Measurements from ENCODE around the gene AMOT.

AMOT gene

GRCh38 chrX:112837531-112837930, 3.1 kb downstream of the AMOT start:
- Histone ChIP-seq H3K9ac (ENCODE audit: low read length) (no peak overlapping the region), H3K4me1 (ENCODE audit: control insufficient read depth, insufficient read depth, low read length) (no peaks in the 10 kb centered on the region), H3K36me3 (ENCODE audit: control insufficient read depth, insufficient read depth, low read length, severe bottlenecking) (no peaks in the 10 kb centered on the region), H3K9me3 (ENCODE audit: control insufficient read depth, low read length) (peaks cover 9% of the 10 kb centered on the region), H3K27me3 (replicated peaks; ENCODE audit: control insufficient read depth, insufficient read depth, low read length) (peaks cover 28% of the 10 kb centered on the region), H3K4me3 (ENCODE audit: low read length) (no peak overlapping the region)
- no peak for DNase-seq (ENCODE audit: low read depth)

GRCh38 chrX:112835019-112835418, 5.6 kb downstream of the AMOT start:
- Histone ChIP-seq H3K9ac (ENCODE audit: low read length) (no peak overlapping the region), H3K4me1 (ENCODE audit: control insufficient read depth, insufficient read depth, low read length) (peaks cover 3% of the 10 kb centered on the region), H3K4me3 (ENCODE audit: low read length) (no peak overlapping the region), H3K9me3 (ENCODE audit: control insufficient read depth, low read length) (peaks cover 9% of the 10 kb centered on the region), H3K27me3 (replicated peaks; ENCODE audit: control insufficient read depth, insufficient read depth, low read length) (peaks cover 43% of the 10 kb centered on the region), H3K36me3 (ENCODE audit: control insufficient read depth, insufficient read depth, low read length, severe bottlenecking) (no peaks in the 10 kb centered on the region)
- DNase-seq (ENCODE audit: low read depth), result no peak

GRCh38 chrX:112834031-112834845, 6.4 kb downstream of the AMOT start:
- Histone ChIP-seq H3K9me3 (ENCODE audit: control insufficient read depth, low read length) (peaks cover 6% of the 10 kb centered on the region), H3K36me3 (ENCODE audit: control insufficient read depth, insufficient read depth, low read length, severe bottlenecking) (no peaks in the 10 kb centered on the region), H3K27me3 (replicated peaks; ENCODE audit: control insufficient read depth, insufficient read depth, low read length) (peaks cover 37% of the 10 kb centered on the region), H3K4me3 (ENCODE audit: low read length) (no peak overlapping the region), H3K4me1 (ENCODE audit: control insufficient read depth, insufficient read depth, low read length) (peaks cover 3% of the 10 kb centered on the region), H3K9ac (ENCODE audit: low read length) (no peak overlapping the region)
- peak; percentile 86 for DNase-seq (ENCODE audit: low read depth)

- Histone ChIP-seq H3K27me3 (replicated peaks; ENCODE audit: control insufficient read depth, insufficient read depth, low read length) (peaks cover 31% of the 10 kb centered on the region), H3K9me3 (ENCODE audit: control insufficient read depth, low read length) (peaks cover 3% of the 10 kb centered on the region), H3K9ac (ENCODE audit: low read length) (no peak overlapping the region), H3K4me1 (ENCODE audit: control insufficient read depth, insufficient read depth, low read length) (peaks cover 3% of the 10 kb centered on the region), H3K36me3 (ENCODE audit: control insufficient read depth, insufficient read depth, low read length, severe bottlenecking) (no peaks in the 10 kb centered on the region), H3K4me3 (ENCODE audit: low read length) (no peak overlapping the region)
- DNase-seq (ENCODE audit: low read depth), result no peak
Measured at GRCh38 chrX:112832481-112833095, 8.0 kb downstream of the AMOT start.

- Histone ChIP-seq H3K4me3 (ENCODE audit: low read length) (no peak overlapping the region), H3K36me3 (ENCODE audit: control insufficient read depth, insufficient read depth, low read length, severe bottlenecking) (no peaks in the 10 kb centered on the region), H3K9ac (ENCODE audit: low read length) (no peak overlapping the region), H3K9me3 (ENCODE audit: control insufficient read depth, low read length) (peaks cover 3% of the 10 kb centered on the region), H3K4me1 (ENCODE audit: control insufficient read depth, insufficient read depth, low read length) (peaks cover 3% of the 10 kb centered on the region), H3K27me3 (replicated peaks; ENCODE audit: control insufficient read depth, insufficient read depth, low read length) (peaks cover 35% of the 10 kb centered on the region)
- no peak for DNase-seq (ENCODE audit: low read depth)
Measured at GRCh38 chrX:112830540-112830939, 10.1 kb downstream of the AMOT start.

- no peak for DNase-seq (ENCODE audit: low read depth)
- H3K27me3 ChIP-seq (replicated peaks; ENCODE audit: control insufficient read depth, insufficient read depth, low read length), result peaks cover 44% of the 10 kb centered on the region
- H3K36me3 ChIP-seq (ENCODE audit: control insufficient read depth, insufficient read depth, low read length, severe bottlenecking), result no peaks in the 10 kb centered on the region
Measured at GRCh38 chrX:112827292-112827903, 13.2 kb downstream of the AMOT start.

GRCh38 chrX:112826023-112826422, 14.6 kb downstream of the AMOT start:
- Histone ChIP-seq H3K9me3 (ENCODE audit: control insufficient read depth, low read length) (peaks cover 3% of the 10 kb centered on the region), H3K36me3 (ENCODE audit: control insufficient read depth, insufficient read depth, low read length, severe bottlenecking) (no peaks in the 10 kb centered on the region), H3K4me1 (ENCODE audit: control insufficient read depth, insufficient read depth, low read length) (no peaks in the 10 kb centered on the region), H3K4me3 (ENCODE audit: low read length) (no peak overlapping the region), H3K9ac (ENCODE audit: low read length) (no peak overlapping the region), H3K27me3 (replicated peaks; ENCODE audit: control insufficient read depth, insufficient read depth, low read length) (peaks cover 38% of the 10 kb centered on the region)
- peak; percentile 22 for DNase-seq (ENCODE audit: low read depth)

More at GRCh38 chrX:112827292-112827903, 13.2 kb downstream of the AMOT start:
- H3K4me3 ChIP-seq (ENCODE audit: low read length), result no peak overlapping the region
- peaks cover 3% of the 10 kb centered on the region for H3K4me1 ChIP-seq (ENCODE audit: control insufficient read depth, insufficient read depth, low read length)
- H3K9me3 ChIP-seq (ENCODE audit: control insufficient read depth, low read length), result peaks cover 3% of the 10 kb centered on the region
- H3K9ac ChIP-seq (ENCODE audit: low read length), result no peak overlapping the region

- Histone ChIP-seq H3K4me1 (ENCODE audit: control insufficient read depth, insufficient read depth, low read length) (peaks cover 20% of the 10 kb centered on the region), H3K9ac (ENCODE audit: low read length) (no peak overlapping the region), H3K27me3 (replicated peaks; ENCODE audit: control insufficient read depth, insufficient read depth, low read length) (peaks cover 32% of the 10 kb centered on the region), H3K36me3 (ENCODE audit: control insufficient read depth, insufficient read depth, low read length, severe bottlenecking) (no peaks in the 10 kb centered on the region), H3K9me3 (ENCODE audit: control insufficient read depth, low read length) (no peaks in the 10 kb centered on the region), H3K4me3 (ENCODE audit: low read length) (no peak overlapping the region)
- no peak for DNase-seq (ENCODE audit: low read depth)
Measured at GRCh38 chrX:112822892-112823291, 17.7 kb downstream of the AMOT start.

- DNase-seq (ENCODE audit: low read depth), result no peak
Measured at GRCh38 chrX:112820364-112821268, 20.0 kb downstream of the AMOT start.

GRCh38 chrX:112819813-112820212, 20.8 kb downstream of the AMOT start:
- no peak overlapping the region for H3K9ac ChIP-seq (ENCODE audit: low read length)
- no peaks in the 10 kb centered on the region for H3K9me3 ChIP-seq (ENCODE audit: control insufficient read depth, low read length)
- H3K36me3 ChIP-seq (ENCODE audit: control insufficient read depth, insufficient read depth, low read length, severe bottlenecking), result no peaks in the 10 kb centered on the region
- no peak overlapping the region for H3K4me3 ChIP-seq (ENCODE audit: low read length)
- DNase-seq (ENCODE audit: low read depth), result no peak
- peaks cover 22% of the 10 kb centered on the region for H3K4me1 ChIP-seq (ENCODE audit: control insufficient read depth, insufficient read depth, low read length)
- peaks cover 36% of the 10 kb centered on the region for H3K27me3 ChIP-seq (replicated peaks; ENCODE audit: control insufficient read depth, insufficient read depth, low read length)

More at GRCh38 chrX:112820364-112821268, 20.0 kb downstream of the AMOT start:
- Histone ChIP-seq H3K9ac (ENCODE audit: low read length) (no peak overlapping the region), H3K4me3 (ENCODE audit: low read length) (no peak overlapping the region), H3K9me3 (ENCODE audit: control insufficient read depth, low read length) (no peaks in the 10 kb centered on the region), H3K36me3 (ENCODE audit: control insufficient read depth, insufficient read depth, low read length, severe bottlenecking) (no peaks in the 10 kb centered on the region), H3K4me1 (ENCODE audit: control insufficient read depth, insufficient read depth, low read length) (peaks cover 22% of the 10 kb centered on the region), H3K27me3 (replicated peaks; ENCODE audit: control insufficient read depth, insufficient read depth, low read length) (peaks cover 39% of the 10 kb centered on the region)
